AG04449 (cell line): Measurements from ENCODE around the gene CCDC91.

ENCODE experiments used
- CTCF ChIA-PET: fragments of 350-600 bp; formaldehyde crosslinking; extraction: SDS; loops from one replicate; lab custom pipeline; 2021; ENCODE audit warnings: antibody characterized with exemption; lab: Yijun Ruan, JAX
- POLR2A ChIA-PET: fragments of 400-600, 350-600 bp; formaldehyde crosslinking; extraction: SDS; loops from one replicate; lab custom pipeline; 2020; ENCODE audit warnings: antibody characterized with exemption, inconsistent platforms; lab: Yijun Ruan, JAX
- DNase-seq: peaks from one replicate; pipeline ENCODE4 v3.0.0-alpha.2; 2010; ENCODE audit warnings: low read depth, low spot score
- H3K4me3 ChIP-seq: 2 replicates; pipeline ENCODE4 v1.5.1; 2011; ENCODE audit warnings: low read depth, mild to moderate bottlenecking, control low read depth, low read length
- TF ChIP-seq, protein P1 (sequence below): IDR thresholded peaks from one replicate; pipeline ENCODE4 v1.5.1; 2011; ENCODE audit warnings: mild to moderate bottlenecking, moderate library complexity, low read length, control low read depth, inconsistent platforms; ENCODE audit not compliant: insufficient read depth; ENCODE audit errors: missing control alignments

The CCDC91 gene

DNA sequence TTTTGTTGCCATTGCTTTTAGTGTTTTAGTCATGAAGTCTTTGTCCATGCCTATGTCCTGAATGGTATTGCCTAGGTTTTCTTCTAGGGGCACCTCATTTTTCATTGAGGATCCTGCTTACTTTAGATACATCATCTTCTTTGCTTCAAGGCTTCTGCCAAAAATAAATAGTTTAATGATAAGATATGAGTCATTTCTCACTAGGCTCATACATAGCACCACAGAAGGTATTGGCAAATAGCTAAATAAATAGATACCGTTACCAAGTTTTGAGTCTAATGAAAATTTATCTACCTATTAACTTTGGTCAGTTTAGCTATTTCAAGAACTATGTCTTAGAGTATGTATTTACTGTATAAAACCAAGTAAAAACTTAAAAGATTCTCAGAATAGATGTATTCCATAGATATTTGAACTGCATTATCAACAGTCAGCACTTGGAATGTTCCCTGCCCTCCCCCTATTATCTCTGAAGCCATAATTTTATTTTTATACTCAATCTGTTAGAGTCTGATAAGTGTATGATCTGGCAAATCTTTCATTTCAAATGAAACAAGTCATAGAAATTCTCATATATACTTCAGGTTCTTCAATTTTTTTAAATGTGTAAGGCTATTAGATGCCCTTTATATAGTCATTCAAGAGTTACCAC is 310.2 kb downstream of the CCDC91 start:
- POLR2A ChIA-PET, result interaction anchor here (0.7 kb wide), 1 partner anchor 130 kb away, joined by 4 read pairs; no protein-coding TSS in a partner anchor
- DNase-seq, result no peak
- no peak overlapping the region for H3K4me3 ChIP-seq
- TF ChIP-seq, protein P1, sequence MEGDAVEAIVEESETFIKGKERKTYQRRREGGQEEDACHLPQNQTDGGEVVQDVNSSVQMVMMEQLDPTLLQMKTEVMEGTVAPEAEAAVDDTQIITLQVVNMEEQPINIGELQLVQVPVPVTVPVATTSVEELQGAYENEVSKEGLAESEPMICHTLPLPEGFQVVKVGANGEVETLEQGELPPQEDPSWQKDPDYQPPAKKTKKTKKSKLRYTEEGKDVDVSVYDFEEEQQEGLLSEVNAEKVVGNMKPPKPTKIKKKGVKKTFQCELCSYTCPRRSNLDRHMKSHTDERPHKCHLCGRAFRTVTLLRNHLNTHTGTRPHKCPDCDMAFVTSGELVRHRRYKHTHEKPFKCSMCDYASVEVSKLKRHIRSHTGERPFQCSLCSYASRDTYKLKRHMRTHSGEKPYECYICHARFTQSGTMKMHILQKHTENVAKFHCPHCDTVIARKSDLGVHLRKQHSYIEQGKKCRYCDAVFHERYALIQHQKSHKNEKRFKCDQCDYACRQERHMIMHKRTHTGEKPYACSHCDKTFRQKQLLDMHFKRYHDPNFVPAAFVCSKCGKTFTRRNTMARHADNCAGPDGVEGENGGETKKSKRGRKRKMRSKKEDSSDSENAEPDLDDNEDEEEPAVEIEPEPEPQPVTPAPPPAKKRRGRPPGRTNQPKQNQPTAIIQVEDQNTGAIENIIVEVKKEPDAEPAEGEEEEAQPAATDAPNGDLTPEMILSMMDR, result no peak
- CTCF ChIA-PET, result interaction anchor here (0.9 kb wide), 1 partner anchor 37 kb away, joined by 3 read pairs; no protein-coding TSS in a partner anchor

DNA sequence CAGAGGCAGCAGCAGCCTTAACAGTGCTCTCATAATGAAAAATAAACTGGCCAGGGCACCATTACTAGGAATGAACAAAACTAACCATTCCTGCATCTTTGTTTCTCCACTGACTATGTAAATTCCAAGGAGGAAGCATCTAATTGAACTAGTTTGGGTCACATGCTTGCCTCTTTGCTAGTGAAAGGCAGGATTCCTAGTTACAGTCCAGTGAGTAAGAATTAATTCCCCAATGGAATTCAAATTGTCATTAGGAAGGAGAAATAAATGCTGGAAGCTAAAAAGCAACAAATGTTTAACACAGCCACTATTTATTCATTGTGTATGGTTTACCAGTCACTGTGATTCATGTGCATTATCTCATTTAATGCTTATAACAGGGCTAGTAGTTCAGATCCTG is 316.0 kb downstream of the CCDC91 start:
- POLR2A ChIA-PET, result interaction anchor here (0.5 kb wide), 1 partner anchor 91 kb away, joined by 3 read pairs; no protein-coding TSS in a partner anchor
- CTCF ChIA-PET, result no interaction called here
- DNase-seq, result no peak

DNA sequence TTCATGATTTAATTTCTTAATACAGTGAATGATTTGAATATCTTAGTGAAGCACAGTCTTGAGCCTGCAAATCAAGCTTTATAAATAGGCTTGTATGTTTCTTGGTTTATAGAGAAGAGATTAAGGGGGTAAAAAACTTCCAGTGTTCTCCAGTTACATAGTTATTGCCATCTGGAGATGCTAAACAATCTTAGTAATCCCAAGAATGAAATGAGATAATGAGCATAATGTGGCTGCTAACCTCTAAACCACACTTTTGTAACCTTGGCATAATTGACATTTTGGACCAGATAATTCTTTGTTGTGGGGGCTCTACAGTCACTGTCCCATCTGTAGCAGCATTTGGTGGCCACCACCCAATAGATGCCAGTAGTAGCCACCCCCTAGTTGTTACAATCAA is 316.8 kb downstream of the CCDC91 start:
- peak; percentile 49 for DNase-seq
- H3K4me3 ChIP-seq, result no peak overlapping the region
- CTCF ChIA-PET, result no interaction called here
- POLR2A ChIA-PET, result interaction anchor here (0.5 kb wide), 1 partner anchor 91 kb away, joined by 3 read pairs; no protein-coding TSS in a partner anchor
- TF ChIP-seq, protein P1, result no peak

More for the DNA sequence above, 316.0 kb downstream of the CCDC91 start:
- TF ChIP-seq, protein P1, result no peak
- H3K4me3 ChIP-seq, result no peak overlapping the region

DNA sequence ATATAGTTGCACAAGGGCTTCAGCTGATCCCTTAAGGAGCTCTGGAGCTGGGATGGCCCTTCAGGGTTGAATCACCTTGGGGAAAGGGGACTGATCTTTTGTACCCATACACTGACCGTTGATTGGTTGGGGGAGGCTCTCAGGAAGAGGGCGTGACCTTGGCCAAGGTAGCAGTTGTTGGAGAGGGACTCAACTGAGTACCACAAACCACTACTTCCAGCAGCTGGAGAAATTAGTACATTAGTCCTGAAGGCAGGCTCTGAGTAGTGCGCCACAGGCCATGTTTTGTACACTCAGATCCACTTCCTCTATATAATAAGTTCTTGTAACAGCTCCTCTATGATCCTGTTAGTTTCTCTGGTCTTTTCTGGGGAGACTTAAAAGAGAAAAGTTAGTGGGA is 317.6 kb downstream of the CCDC91 start:
- no peak overlapping the region for H3K4me3 ChIP-seq
- ChIA-PET POLR2A (no interaction called here), CTCF (interaction anchor here (1.1 to 1.5 kb wide), 2 partner anchors 9 to 16 kb away, joined by 3 to 4 read pairs; no protein-coding TSS in a partner anchor)
- DNase-seq, result no peak
- TF ChIP-seq, protein P1, result no peak

DNA sequence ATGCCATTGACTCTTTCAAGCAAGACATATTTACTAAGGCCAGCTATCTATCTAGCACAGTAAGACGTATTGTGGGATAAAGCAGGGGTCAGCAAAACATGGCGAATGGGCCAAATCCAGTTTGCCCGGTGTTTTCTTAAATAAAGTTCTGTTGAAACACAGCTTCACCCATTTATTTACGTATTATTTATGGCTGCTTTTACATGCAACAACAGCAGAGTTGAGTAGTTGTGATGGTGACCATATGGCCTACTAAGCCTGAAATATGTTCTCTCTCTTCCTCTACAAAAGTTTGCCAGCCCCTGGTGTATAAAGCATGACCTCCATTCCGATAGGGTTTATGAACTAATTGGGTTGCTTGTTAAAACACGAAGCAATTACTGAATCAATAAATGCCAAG is 322.1 kb downstream of the CCDC91 start:
- POLR2A ChIA-PET, result no interaction called here
- H3K4me3 ChIP-seq, result no peak overlapping the region
- CTCF ChIA-PET, result no interaction called here
- DNase-seq, result no peak
- TF ChIP-seq, protein P1, result no peak

DNA sequence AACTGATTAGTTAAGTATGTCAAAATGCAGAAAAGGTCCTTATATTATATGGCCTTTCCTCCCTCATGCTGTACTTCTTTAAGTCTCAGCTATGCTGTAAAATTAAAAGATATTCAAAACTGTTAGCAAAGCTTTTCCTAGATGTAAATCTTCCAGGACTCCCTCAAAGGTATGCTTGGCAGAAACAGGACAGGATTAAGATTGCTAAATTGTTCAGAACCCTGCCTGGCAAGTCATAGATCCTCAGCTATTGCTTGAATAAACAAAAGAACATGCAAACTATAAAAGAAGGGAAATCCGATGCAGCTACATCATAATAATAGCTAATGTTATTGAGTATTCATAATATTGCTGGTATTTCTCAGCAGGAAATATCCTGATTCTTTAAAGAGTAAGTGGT is 322.6 kb downstream of the CCDC91 start:
- ChIA-PET POLR2A (no interaction called here), CTCF (interaction anchor here (0.8 to 1.0 kb wide), 2 partner anchors 14 to 19 kb away, joined by 3 read pairs; no protein-coding TSS in a partner anchor)
- DNase-seq, result no peak
- TF ChIP-seq, protein P1, result no peak
- H3K4me3 ChIP-seq, result no peak overlapping the region
